Midbrain (tissue), 1 donor: ENCODE data around the gene KLHL13.

ENCODE experiments used
- DNase-seq: peaks from one replicate; lab custom pipeline; 2025; lab: John Stamatoyannopoulos, UW

KLHL13 gene

GRCh38 chrX:117851025-117851424, 265.6 kb downstream of the KLHL13 start:
- DNase-seq: no peak
